Fibroblast of skin of right quadriceps (primary cell): Measurements from ENCODE around the gene AFF3.

ENCODE experiments used
- DNase-seq: peaks from one replicate; pipeline ENCODE4 v3.0.0-alpha.2; 2013

The AFF3 gene

GRCh38 chr2:100146657-100146960 is 4.2 kb upstream of the AFF3 start:
- no peak for DNase-seq

GRCh38 chr2:100145893-100146656 is 3.7 kb upstream of the AFF3 start:
- no peak for DNase-seq

- peak; percentile 7 for DNase-seq
Measured at GRCh38 chr2:100143286-100143685, 896 bp upstream of the AFF3 start.

- no peak for DNase-seq
Measured at GRCh38 chr2:100141906-100142305, 484 bp downstream of the AFF3 start.

- DNase-seq, result no peak
Measured at GRCh38 chr2:100140582-100140981, 1.8 kb downstream of the AFF3 start.

- DNase-seq, result no peak
Measured at GRCh38 chr2:100137866-100138570, 4.4 kb downstream of the AFF3 start.

- DNase-seq, result peak; percentile 13
Measured at GRCh38 chr2:100137318-100137717, 5.1 kb downstream of the AFF3 start.

GRCh38 chr2:100136310-100136709 is 6.1 kb downstream of the AFF3 start:
- DNase-seq, result no peak

GRCh38 chr2:100135415-100135814 is 7.0 kb downstream of the AFF3 start:
- DNase-seq, result no peak

- no peak for DNase-seq
Measured at GRCh38 chr2:100130595-100131391, 11.6 kb downstream of the AFF3 start.

- DNase-seq, result no peak
Measured at GRCh38 chr2:100126897-100127401, 15.4 kb downstream of the AFF3 start.

- peak; percentile 24 for DNase-seq
Measured at GRCh38 chr2:100126201-100126600, 16.2 kb downstream of the AFF3 start.

GRCh38 chr2:100125626-100126025 is 16.8 kb downstream of the AFF3 start:
- DNase-seq, result no peak

GRCh38 chr2:100124761-100125160 is 17.6 kb downstream of the AFF3 start:
- peak; percentile 38 for DNase-seq

- DNase-seq, result no peak
Measured at GRCh38 chr2:100121124-100121718, 21.2 kb downstream of the AFF3 start.

- no peak for DNase-seq
Measured at GRCh38 chr2:100119235-100119634, 23.2 kb downstream of the AFF3 start.

- DNase-seq, result no peak
Measured at GRCh38 chr2:100113990-100114433, 28.4 kb downstream of the AFF3 start.

- DNase-seq, result no peak
Measured at GRCh38 chr2:100110614-100111000, 31.8 kb downstream of the AFF3 start.

- no peak for DNase-seq
Measured at GRCh38 chr2:100109986-100110613, 32.3 kb downstream of the AFF3 start.

- peak; percentile 67 for DNase-seq
Measured at GRCh38 chr2:100108648-100109020, 33.8 kb downstream of the AFF3 start.

- no peak for DNase-seq
Measured at GRCh38 chr2:100107906-100108647, 34.3 kb downstream of the AFF3 start.

GRCh38 chr2:100107440-100107839 is 35.0 kb downstream of the AFF3 start:
- DNase-seq, result no peak
